Nephron progenitor cell (in vitro differentiated cells): ENCODE data around the gene IKBKE.
A peak's percentile ranks its signal among the peaks of the same experiment; 100 is the strongest.

Experiments used
- DNase-seq: peaks from one replicate; pipeline ENCODE4 v3.0.0; 2021
- H3K27ac Mint-ChIP-seq: 2 replicates; pipeline ENCODE4 v1.8.0; 2021; ENCODE audit warnings: mild to moderate bottlenecking, moderate library complexity, mixed read lengths
- H3K27me3 Mint-ChIP-seq: 2 replicates; pipeline ENCODE4 v1.8.0; 2021; ENCODE audit warnings: mild to moderate bottlenecking, low read depth, mixed read lengths; ENCODE audit not compliant: poor library complexity
- H3K36me3 Mint-ChIP-seq: 2 replicates; pipeline ENCODE4 v1.8.0; 2021; ENCODE audit warnings: low read depth, mixed read lengths
- H3K4me1 Mint-ChIP-seq: 2 replicates; pipeline ENCODE4 v1.8.0; 2021; ENCODE audit warnings: mixed read lengths
- H3K4me3 Mint-ChIP-seq: 2 replicates; pipeline ENCODE4 v1.8.0; 2021; ENCODE audit warnings: mild to moderate bottlenecking, moderate library complexity, mixed read lengths
- H3K9me3 Mint-ChIP-seq: 2 replicates; pipeline ENCODE4 v1.8.0; 2021; ENCODE audit warnings: mild to moderate bottlenecking, moderate library complexity, mixed read lengths
- TF ChIP-seq, protein P1 (sequence below): fragments of 200-600 bp; sonication (generic); IDR thresholded peaks from 2 replicates; pipeline ENCODE4 v1.5.0; 2021; ENCODE audit warnings: antibody characterized with exemption

Gene IKBKE

GRCh38 chr1:206505702-206506355 lies 35.6 kb downstream of the IKBKE start:
- H3K4me3 Mint-ChIP-seq: peak overlapping the region; percentile 69
- no peak overlapping the region for H3K27ac Mint-ChIP-seq
- H3K4me1 Mint-ChIP-seq: peaks cover 37% of the 10 kb centered on the region
- TF ChIP-seq, protein P1, sequence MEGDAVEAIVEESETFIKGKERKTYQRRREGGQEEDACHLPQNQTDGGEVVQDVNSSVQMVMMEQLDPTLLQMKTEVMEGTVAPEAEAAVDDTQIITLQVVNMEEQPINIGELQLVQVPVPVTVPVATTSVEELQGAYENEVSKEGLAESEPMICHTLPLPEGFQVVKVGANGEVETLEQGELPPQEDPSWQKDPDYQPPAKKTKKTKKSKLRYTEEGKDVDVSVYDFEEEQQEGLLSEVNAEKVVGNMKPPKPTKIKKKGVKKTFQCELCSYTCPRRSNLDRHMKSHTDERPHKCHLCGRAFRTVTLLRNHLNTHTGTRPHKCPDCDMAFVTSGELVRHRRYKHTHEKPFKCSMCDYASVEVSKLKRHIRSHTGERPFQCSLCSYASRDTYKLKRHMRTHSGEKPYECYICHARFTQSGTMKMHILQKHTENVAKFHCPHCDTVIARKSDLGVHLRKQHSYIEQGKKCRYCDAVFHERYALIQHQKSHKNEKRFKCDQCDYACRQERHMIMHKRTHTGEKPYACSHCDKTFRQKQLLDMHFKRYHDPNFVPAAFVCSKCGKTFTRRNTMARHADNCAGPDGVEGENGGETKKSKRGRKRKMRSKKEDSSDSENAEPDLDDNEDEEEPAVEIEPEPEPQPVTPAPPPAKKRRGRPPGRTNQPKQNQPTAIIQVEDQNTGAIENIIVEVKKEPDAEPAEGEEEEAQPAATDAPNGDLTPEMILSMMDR: peak; percentile 53
- DNase-seq: no peak
- H3K9me3 Mint-ChIP-seq: no peaks in the 10 kb centered on the region
- peaks cover 90% of the 10 kb centered on the region for H3K27me3 Mint-ChIP-seq
- no peaks in the 10 kb centered on the region for H3K36me3 Mint-ChIP-seq

- H3K27me3 Mint-ChIP-seq: peaks cover 92% of the 10 kb centered on the region
- no peak overlapping the region for H3K27ac Mint-ChIP-seq
- TF ChIP-seq, protein P1: no peak
- H3K36me3 Mint-ChIP-seq: no peaks in the 10 kb centered on the region
- peaks cover 37% of the 10 kb centered on the region for H3K4me1 Mint-ChIP-seq
- peak; percentile 38 for DNase-seq
- peak overlapping the region; percentile 69 for H3K4me3 Mint-ChIP-seq
- no peaks in the 10 kb centered on the region for H3K9me3 Mint-ChIP-seq
Measured at GRCh38 chr1:206506405-206507283, 36.4 kb downstream of the IKBKE start.

GRCh38 chr1:206507284-206508129 lies 37.2 kb downstream of the IKBKE start, which contains the start of gene RASSF5:
RASSF5 (plus strand) TSS chr1:206507531; CDS start chr1:206507603, 72 bp downstream.
- H3K4me3 Mint-ChIP-seq: peak within 1 kb of the TSS; percentile 76
- H3K9me3 Mint-ChIP-seq: no peaks in the 10 kb centered on the region
- H3K27ac Mint-ChIP-seq: no peak within 1 kb of the TSS
- peaks cover 43% of the 10 kb centered on the region for H3K4me1 Mint-ChIP-seq
- no peaks in the 10 kb centered on the region for H3K36me3 Mint-ChIP-seq
- TF ChIP-seq, protein P1: no peak
- peak; percentile 75 for DNase-seq
- H3K27me3 Mint-ChIP-seq: peaks cover 87% of the 10 kb centered on the region

DNA sequence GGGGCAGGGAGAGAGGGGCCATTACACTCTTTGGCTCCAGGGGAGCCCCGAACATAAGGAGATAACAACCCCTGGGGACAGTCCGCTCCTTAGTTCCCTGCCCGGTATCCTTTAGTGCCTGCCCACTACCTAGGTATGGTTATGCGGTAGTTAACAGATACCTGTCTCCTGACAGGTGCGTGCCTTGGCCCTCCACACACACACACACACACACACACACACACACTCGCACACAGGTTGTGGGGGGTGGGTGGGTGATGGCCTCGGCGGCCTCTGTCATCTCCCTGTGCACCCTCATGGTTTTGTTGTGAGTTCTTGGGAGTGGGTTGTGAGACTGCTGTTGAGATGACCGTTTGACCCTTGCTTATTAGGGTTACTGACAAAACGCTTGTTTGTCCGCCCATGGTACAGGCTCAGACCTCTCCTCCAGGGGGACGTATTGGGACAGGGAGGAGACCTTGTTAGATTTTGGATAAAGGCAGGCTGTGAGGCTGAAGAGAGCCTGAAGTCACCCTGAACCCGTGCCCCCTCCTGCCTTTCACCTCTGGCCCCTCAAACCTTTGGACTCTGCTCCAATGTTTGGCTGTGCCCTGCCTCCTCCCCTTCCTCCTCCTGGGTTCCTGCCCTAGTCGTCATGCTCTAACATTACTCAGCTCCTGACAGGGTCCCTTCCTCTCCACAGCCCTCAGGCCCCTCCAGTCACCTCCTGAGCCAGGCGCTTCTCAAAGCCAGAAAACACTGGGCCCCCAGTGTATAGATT lies 38.0 kb downstream of the IKBKE start:
- Mint-ChIP-seq H3K27me3 (peaks cover 81% of the 10 kb centered on the region), H3K4me3 (peak overlapping the region; percentile 76), H3K4me1 (peaks cover 47% of the 10 kb centered on the region), H3K27ac (no peak overlapping the region), H3K36me3 (no peaks in the 10 kb centered on the region), H3K9me3 (no peaks in the 10 kb centered on the region)
- DNase-seq: no peak
- TF ChIP-seq, protein P1: no peak

- TF ChIP-seq, protein P1: no peak
- H3K27ac Mint-ChIP-seq: no peak overlapping the region
Measured at GRCh38 chr1:206508956-206509355, 38.7 kb downstream of the IKBKE start.

More at GRCh38 chr1:206508956-206509355, 38.7 kb downstream of the IKBKE start:
- Mint-ChIP-seq H3K27me3 (peaks cover 81% of the 10 kb centered on the region), H3K4me1 (peaks cover 52% of the 10 kb centered on the region), H3K36me3 (no peaks in the 10 kb centered on the region), H3K9me3 (no peaks in the 10 kb centered on the region), H3K4me3 (peak overlapping the region; percentile 76)
- no peak for DNase-seq
